HG02571 (cell line): Measurements from ENCODE around the gene INO80D.
A peak's percentile ranks its signal among the peaks of the same experiment; 100 is the strongest.
"Not testable (repeated sequence)": the region's sequence is repeated elsewhere in the genome, so short reads cannot be mapped to it uniquely, and the experiment has no call there.

Experiments used
- ATAC-seq: cut with Tn5 transposase; IDR thresholded peaks from one replicate; pipeline ENCODE4 v1.9.1; 2021; ENCODE audit warnings: mild to moderate bottlenecking, moderate library complexity; ENCODE audit not compliant: unreplicated experiment

The INO80D gene

DNA sequence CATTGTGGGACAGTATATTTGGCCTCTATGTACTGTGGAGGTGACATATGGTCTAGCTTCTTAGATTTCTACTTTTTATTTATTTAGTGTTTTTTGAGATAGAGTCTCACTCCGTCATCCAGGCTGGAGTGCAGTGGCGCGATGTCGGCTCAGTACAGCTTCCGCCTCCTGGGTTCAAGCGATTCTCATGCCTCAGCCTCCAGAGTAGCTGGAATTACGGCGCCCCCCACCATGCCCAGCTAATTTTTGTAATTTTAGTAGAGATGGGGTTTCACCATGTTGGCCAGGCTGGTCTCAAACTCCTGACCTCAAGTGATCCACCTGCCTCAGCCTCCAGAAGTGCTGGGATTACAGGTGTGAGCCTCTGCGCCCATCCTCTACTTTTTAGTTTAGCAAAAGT lies 99.6 kb downstream of the INO80D start:
- ATAC-seq = not testable (repeated sequence)

DNA sequence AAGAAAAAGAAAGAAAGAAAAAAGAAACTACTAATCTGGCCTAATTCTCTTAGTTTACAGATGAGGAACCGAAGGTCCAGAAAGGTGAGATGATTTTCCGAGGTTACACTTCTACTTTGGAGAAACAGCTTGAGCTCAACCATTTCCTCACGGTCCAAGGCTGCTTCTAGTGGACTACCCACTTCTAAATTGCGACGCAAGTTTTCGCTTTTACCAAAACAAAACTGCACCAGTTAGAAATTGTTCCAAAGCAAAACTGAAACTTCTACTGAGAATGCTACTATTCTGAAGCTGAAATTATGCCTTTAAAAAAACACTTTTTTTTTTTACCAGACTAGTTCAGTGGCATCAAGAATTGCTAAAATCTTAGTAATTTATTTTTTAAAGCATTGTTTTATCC lies 101.6 kb downstream of the INO80D start:
- peak; percentile 82 for ATAC-seq

- no peak for ATAC-seq
These were observed 103.1 kb downstream of the INO80D start for GRCh38 chr2:205982776-205983327.

GRCh38 chr2:205978728-205979127 lies 107.2 kb downstream of the INO80D start:
- not testable (repeated sequence) for ATAC-seq

DNA sequence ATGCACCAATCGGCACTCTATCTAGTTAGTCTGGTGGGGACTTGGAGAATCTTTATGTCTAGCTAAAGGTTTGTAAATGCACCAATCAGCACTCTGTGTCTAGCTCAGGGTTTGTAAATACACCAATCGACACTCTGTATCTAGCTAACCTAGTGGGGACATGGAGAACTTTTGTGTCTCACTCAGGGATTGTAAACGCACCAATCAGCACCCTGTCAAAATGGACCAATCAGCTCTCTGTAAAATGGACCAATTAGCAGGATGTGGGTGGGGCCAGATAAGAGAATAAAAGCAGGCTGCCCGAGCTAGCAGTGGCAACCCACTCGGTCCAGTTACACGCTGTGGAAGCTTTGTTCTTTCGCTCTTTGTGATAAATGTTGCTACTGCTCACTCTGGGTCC lies 108.3 kb downstream of the INO80D start:
- not testable (repeated sequence) for ATAC-seq

GRCh38 chr2:205976934-205977659 lies 108.9 kb downstream of the INO80D start:
- not testable (repeated sequence) for ATAC-seq

DNA sequence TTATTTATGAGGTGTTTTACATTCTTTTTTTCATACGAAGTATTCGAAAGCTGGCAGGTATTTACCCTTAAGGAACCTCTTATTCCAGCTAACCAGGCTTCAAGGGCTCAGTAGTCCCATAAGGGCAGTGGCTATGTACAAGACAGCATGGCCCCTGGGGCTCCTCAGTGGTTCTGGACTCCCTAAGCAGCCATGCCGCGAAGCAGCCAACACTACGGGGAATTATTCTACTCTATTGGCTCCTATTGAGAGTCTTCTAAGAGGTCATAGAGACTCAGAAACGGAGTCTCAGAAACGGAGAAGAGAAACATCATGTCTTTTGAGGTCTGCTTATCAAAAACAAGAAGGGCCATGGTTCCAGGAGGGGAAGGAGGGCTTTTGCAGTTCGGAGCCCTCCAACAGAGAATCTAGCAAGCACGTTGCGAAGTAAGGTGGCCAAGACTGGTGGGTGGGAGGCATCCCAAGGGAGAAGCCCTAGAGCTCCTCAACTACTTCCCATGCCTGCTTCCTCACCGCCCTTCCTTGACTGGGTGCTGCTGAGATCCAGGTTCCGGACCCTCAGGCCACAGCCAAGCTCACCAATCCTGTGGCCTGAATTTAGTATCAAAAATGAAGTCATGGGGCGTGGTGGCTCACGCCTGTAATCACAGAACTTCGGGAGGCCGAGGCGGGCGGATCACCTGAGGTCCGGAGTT lies 109.7 kb downstream of the INO80D start:
- no peak for ATAC-seq

GRCh38 chr2:205975082-205975949 lies 110.7 kb downstream of the INO80D start:
- peak; percentile 56 for ATAC-seq

DNA sequence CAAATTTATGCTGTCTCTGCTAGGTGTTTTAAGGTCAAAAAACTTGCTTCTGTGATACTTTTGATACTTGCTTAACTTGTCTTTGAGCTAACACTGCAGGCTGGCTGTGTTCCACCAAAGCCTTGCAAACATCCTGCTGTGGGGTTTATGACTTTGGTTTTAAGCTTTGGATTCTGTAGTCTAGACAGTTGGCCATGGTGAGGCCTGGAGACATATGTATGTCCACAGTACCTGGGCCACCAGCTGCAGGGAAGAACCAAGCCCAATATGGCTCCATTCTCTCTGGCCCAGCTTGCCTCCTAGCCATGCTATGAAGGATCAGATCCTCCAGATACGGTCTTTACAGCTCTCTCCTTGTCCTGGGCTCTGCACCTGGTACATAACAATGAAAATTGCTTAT lies 113.9 kb downstream of the INO80D start:
- no peak for ATAC-seq

DNA sequence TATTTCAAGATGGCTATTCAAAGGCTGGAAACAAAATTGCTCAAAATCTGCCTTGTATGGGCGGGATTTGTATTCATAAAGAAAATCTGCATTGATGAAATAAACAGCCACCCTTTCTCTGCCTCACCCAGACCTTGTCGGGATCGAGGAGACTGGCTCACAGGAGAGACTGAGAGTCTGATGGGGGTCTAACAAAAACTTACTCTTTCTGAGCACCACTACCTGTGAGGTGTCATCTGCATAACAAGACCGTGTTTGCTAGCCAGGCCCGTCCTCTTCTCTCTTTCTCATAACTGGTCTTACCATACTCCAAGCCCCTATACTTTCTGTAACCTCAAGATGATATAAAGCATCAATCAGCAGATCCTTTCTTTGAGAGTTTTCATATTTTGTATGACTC lies 115.6 kb downstream of the INO80D start:
- no peak for ATAC-seq

GRCh38 chr2:205969584-205969983 lies 116.4 kb downstream of the INO80D start:
- no peak for ATAC-seq

GRCh38 chr2:205967391-205968075 lies 118.4 kb downstream of the INO80D start:
- no peak for ATAC-seq

- ATAC-seq = no peak
These were observed 120.3 kb downstream of the INO80D start for GRCh38 chr2:205965707-205966106.

DNA sequence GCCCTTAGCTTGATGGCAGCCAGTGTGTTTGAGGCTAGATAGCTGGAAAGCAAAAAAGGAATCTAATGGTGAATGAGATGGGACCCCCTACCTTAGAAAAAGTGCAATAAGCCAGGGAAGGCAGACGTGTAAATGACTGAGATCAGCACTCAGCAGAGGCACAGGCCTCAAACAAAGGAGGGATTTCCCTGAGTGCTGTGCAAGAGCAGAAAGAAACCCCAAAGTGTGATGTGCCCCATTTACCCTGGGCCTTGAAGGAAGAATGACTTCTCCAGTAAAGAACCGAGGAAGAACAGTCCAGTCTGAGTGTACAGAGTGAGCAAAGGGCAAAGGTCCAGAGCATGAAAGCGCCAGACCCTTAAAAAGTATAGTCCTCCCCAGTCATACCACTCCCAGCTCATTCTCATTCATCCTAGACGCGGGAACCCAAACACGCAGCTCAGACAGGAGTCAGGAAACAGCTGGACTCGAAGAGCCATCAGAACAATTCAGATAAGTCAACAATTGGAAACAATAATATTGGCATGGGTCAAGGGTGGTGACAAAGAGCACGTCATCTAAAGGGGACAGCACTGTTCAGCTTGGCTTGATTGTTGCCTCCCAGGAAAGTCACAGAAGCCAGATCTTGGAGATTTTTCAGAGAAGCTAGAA lies 121.7 kb downstream of the INO80D start:
- ATAC-seq = no peak

GRCh38 chr2:205959521-205959920 lies 126.5 kb downstream of the INO80D start:
- no peak for ATAC-seq

DNA sequence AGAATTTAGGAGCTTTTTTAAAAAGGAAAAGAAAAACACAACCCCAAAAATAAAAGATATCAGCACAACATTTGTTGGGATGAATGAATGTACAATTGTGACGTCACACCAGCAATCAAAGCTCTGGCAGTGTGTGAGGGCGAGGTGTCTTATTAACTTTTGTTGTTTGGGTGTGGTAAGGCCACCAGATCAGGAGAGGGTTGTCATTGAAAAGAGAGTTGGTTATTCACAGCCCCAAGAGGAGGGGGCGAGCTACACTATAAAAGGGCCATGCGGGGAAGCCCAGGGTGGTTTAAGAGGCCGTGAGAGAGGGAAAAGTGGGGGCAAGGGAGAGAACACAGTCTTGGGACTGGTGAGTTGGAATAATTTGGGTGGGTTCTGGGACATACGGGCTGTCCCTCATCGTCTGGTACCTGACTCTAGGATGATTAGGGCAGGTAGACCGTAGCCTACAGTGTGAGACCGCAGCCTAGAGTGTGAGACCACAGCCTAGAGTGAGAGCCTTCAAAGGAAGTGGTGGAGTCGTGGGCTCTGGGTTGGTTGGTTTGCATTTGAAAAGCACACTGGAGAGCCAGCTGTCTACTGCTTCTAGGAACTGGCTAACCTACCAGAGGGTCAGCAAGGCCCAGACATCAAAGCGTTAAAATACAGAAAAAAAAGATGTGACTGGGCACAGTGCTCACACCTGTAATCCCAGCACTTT lies 128.4 kb downstream of the INO80D start:
- no peak for ATAC-seq

DNA sequence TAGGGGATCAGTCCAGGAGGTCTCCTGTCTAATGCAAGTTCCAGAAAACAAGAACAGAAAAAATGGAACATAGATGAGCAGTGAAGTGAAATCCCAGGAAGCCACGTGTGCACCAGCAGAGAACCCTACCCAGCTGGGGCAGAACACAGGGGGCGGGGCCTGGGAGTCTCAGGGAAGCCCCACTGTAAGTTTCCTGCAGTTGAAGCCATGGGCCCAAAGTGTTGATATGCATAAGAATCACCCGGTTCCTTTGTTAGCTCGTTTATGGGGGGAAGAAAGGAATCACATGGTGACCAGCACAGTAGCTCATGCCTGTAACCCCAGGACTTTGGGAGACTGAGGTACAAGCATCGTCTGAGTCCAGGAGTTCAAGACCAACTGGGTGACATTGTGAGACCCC lies 131.3 kb downstream of the INO80D start:
- no peak for ATAC-seq

- ATAC-seq = no peak
These were observed 133.7 kb downstream of the INO80D start for GRCh38 chr2:205952282-205952681.

GRCh38 chr2:205948883-205949282 lies 137.1 kb downstream of the INO80D start:
- ATAC-seq = no peak

- ATAC-seq = no peak
These were observed 137.5 kb downstream of the INO80D start for GRCh38 chr2:205948496-205948837.
